Stomach (tissue), 9 donors: ENCODE results near the gene HLA-DMB. TPM values are rescaled to one million over a fixed set of nuclear protein-coding genes. Genes with fewer than 3 reads are reported as not detected.

Experiments
- DNase-seq, 2 donors: peaks; one replicate each; pipeline versions ENCODE4 v3.0.0 to v3.0.0-alpha.2; 2013 to 2019
- H3K27ac ChIP-seq, 5 donors: fragments of 200-600 bp in 4 of 5; sonication (generic) in 4 of 5; one replicate each; pipeline ENCODE4 v1.5.1; 2013 to 2019; ENCODE audit warnings: mild to moderate bottlenecking in 1 of 5, moderate library complexity in 1 of 5
- H3K27me3 ChIP-seq, 3 donors: fragments of 200-600 bp; sonication (generic); one replicate each; pipeline ENCODE4 v1.5.1; 2017 to 2019; ENCODE audit warnings: mixed run types in 1 of 3
- H3K36me3 ChIP-seq, 4 donors: fragments of 200-600 bp; sonication (generic); 1 replicate in 3 of 4; 2 replicates in 1 of 4; pipeline ENCODE4 v1.5.1; 2016 to 2019
- H3K4me1 ChIP-seq, 4 donors: fragments of 200-600 bp; sonication (generic); one replicate each; pipeline ENCODE4 v1.5.1; 2016 to 2019
- H3K4me3 ChIP-seq, 4 donors: fragments of 200-600 bp; sonication (generic) in 3 of 4; one replicate each; pipeline ENCODE4 v1.5.1; 2016 to 2019; ENCODE audit warnings: mild to moderate bottlenecking in 1 of 4
- H3K9me3 ChIP-seq, 4 donors: fragments of 200-600 bp; sonication (generic); one replicate each; pipeline ENCODE4 v1.5.1; 2016 to 2019
- EP300 ChIP-seq: sonication (generic); formaldehyde crosslinking; IDR thresholded peaks from one replicate; pipeline ENCODE4 v1.6.1; 2017; ENCODE audit warnings: antibody characterized with exemption
- POLR2A ChIP-seq, 4 donors: fragments of 450-650 bp; IDR thresholded peaks; one replicate each; pipeline ENCODE4 v1.6.1; 2016; ENCODE audit warnings: antibody characterized with exemption in 4 of 4, control low read depth in 2 of 4, mild to moderate bottlenecking in 1 of 4, moderate library complexity in 1 of 4
- POLR2AphosphoS5 ChIP-seq, 3 donors: sonication (generic); formaldehyde crosslinking; IDR thresholded peaks; one replicate each; pipeline ENCODE4 v1.6.1; 2016; ENCODE audit warnings: antibody characterized with exemption in 3 of 3
- WGBS, 5 donors: extraction: QIAGEN DNeasy Blood & Tissue Kit in 3 of 5; methylation state at CpG; one replicate each; pipeline versions ENCODE4 v1.1.5 to v1.1.7; 2013 to 2018; 5-methylcytosine and 5-hydroxymethylcytosine counted together
- intact Hi-C: fragments of 100-400 bp; cut with DNase I; formaldehyde crosslinking; loops from one replicate; pipeline ENCODE4 v1.15.1; 2023; ENCODE audit warnings: low total_unique reads
- polyA plus RNA-seq, 3 donors: library from polyadenylated mRNA; stranded (reverse); fragments of 200-250 nt; gene quantifications; one replicate each; pipeline ENCODE4 v1.2.3, GENCODE V29; 2013
- total RNA-seq, 5 donors: library from RNA; depleted of rRNA; stranded (reverse); fragments of >200 nt; gene quantifications; one replicate each; pipeline versions ENCODE4 v1.1.0 to v1.2.3, GENCODE V29; 2014 to 2016
- TF ChIP-seq, protein P1 (sequence below), 7 experiments: fragments of 450-650 bp in 4 of 7; fragments of 200-600 bp in 3 of 7; sonication (generic) in 3 of 7; IDR thresholded peaks; one replicate each; pipeline ENCODE4 v1.5.1; 2016 to 2019; ENCODE audit warnings: antibody characterized with exemption in 7 of 7, control low read depth in 2 of 7, mild to moderate bottlenecking in 1 of 7
- donor health status: healthy with polysubstance abuse.
- donor health status: Bipolar disorder and iron deficiency.
- donor health status: healthy.

Gene HLA-DMB
- total and polyA plus RNA-seq, 8 donors, result 7.6 to 27.1 (median 11.8) TPM; not detected in 1

DNA sequence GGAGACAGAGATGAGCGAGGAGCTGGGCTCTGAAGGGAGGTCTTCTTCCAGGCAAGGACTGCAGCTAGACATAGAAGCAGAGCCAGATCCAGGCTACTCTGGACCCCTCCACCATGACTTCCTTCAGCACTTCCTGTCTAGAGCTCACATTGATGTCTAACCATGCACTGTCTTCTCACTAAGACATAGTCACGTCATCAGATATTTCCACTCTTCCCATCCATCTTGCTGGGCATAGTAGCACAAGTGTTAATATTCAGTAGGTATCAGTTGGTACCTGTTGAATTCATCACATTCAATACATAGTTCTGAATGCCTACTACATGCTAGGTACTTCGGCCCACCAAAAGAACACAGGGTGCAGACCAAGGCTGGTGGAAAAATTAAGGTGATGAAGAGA lies 9.2 kb upstream of the HLA-DMB start:
- peaks cover 0 to 46% (median 16%) of the 10 kb centered on the region in 4 donors for H3K4me1 ChIP-seq
- H3K27ac ChIP-seq, result no peak overlapping the region
- H3K27me3 ChIP-seq, result no peaks in the 10 kb centered on the region
- peak overlapping the region in 1 of 4 donors; percentile 46 for H3K4me3 ChIP-seq
- H3K9me3 ChIP-seq, result peaks cover 0 to 5% (median 0%) of the 10 kb centered on the region in 4 donors
- intact Hi-C loops, result no loop called here
- no peak for DNase-seq
- 81 to 96% (median 93%) methylated on average over 3 of the region's 3 CpGs for WGBS, 5 donors
- TF ChIP-seq POLR2A (IDR thresholded peaks at IDR 0.05) (no peak), POLR2AphosphoS5 (IDR thresholded peaks at IDR 0.05) (no peak), EP300 (no peak)
- TF ChIP-seq, protein P1, sequence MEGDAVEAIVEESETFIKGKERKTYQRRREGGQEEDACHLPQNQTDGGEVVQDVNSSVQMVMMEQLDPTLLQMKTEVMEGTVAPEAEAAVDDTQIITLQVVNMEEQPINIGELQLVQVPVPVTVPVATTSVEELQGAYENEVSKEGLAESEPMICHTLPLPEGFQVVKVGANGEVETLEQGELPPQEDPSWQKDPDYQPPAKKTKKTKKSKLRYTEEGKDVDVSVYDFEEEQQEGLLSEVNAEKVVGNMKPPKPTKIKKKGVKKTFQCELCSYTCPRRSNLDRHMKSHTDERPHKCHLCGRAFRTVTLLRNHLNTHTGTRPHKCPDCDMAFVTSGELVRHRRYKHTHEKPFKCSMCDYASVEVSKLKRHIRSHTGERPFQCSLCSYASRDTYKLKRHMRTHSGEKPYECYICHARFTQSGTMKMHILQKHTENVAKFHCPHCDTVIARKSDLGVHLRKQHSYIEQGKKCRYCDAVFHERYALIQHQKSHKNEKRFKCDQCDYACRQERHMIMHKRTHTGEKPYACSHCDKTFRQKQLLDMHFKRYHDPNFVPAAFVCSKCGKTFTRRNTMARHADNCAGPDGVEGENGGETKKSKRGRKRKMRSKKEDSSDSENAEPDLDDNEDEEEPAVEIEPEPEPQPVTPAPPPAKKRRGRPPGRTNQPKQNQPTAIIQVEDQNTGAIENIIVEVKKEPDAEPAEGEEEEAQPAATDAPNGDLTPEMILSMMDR (IDR thresholded peaks at IDR 0.05), result no peak
- H3K36me3 ChIP-seq, result peaks cover 0 to 17% (median 5%) of the 10 kb centered on the region in 4 donors

DNA sequence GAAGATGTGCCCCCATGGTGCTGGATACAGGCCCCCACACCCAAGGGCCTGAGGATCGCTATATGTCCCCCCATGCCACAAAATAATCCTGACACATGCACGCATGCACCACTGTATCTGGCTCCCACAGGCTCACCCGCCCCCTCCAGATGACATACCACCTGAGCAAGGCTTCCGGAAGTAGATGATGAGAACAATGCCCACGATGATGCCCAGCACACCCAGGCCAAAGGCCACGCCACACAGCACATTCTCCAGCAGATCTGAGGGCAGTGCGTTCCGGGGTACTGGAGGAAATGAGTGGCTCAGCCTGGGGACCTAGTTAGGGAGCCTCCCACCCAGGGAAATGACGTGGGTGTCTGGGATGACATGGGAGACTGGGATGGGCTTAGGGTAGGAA lies 8.3 kb upstream of the HLA-DMB start:
- intact Hi-C loops, result no loop called here
- Histone ChIP-seq H3K27ac (no peak overlapping the region), H3K4me1 (peaks cover 0 to 50% (median 16%) of the 10 kb centered on the region in 4 donors), H3K36me3 (peaks cover 0 to 17% (median 5%) of the 10 kb centered on the region in 4 donors), H3K4me3 (no peak overlapping the region), H3K9me3 (peaks cover 0 to 5% (median 0%) of the 10 kb centered on the region in 4 donors), H3K27me3 (no peaks in the 10 kb centered on the region)
- WGBS, 5 donors, result 84 to 88% (median 88%) methylated on average over 9 of the region's 9 CpGs
- no peak for TF ChIP-seq EP300
- no peak for TF ChIP-seq POLR2AphosphoS5 (IDR thresholded peaks at IDR 0.05)
- TF ChIP-seq POLR2A (IDR thresholded peaks at IDR 0.05), result no peak
- TF ChIP-seq, protein P1 (IDR thresholded peaks at IDR 0.05), result no peak
- no peak for DNase-seq

DNA sequence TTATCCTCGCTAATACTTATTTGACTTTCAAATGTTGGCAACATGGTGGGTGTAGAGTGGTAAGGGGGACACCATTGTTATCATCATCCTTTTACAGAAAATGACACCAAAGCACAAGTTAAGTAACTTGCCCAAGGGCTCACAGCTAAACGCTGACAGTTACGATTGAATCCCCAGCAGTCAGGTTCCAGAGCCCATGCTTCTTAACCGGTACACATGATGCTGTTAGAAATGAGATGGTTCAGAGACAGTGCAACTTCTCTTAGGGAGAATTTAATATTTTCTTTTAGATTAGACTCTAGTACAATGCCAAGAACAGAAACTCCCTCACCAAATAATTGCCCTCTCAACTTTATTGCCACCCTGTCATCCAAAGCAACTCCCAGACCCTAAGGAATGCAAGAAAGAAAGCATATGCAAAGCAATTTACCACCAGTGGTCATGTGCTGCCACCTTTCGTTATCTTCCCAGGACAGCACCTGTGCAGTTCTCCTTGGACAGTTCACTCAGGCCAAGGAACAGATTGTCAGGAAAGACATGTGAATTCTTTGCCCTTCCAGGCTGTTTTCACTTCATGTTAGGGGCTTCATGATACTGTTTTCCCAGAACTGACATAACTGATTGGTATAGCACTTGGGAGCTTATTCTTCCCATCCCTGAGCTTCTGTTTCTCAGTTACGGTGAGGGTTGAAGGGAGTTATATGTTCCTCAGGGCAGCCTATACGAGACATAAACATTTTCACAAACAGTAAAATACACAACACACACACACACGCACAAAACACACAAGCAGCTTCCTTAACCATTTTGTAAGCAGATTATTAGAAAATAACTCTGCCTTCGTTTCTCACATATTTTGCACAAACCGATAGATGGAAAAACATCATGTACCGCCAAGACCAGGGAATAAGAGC lies 7.0 kb upstream of the HLA-DMB start:
- peak in 1 of 2 donors; percentile 82 for DNase-seq
- intact Hi-C loops, result no loop called here

DNA sequence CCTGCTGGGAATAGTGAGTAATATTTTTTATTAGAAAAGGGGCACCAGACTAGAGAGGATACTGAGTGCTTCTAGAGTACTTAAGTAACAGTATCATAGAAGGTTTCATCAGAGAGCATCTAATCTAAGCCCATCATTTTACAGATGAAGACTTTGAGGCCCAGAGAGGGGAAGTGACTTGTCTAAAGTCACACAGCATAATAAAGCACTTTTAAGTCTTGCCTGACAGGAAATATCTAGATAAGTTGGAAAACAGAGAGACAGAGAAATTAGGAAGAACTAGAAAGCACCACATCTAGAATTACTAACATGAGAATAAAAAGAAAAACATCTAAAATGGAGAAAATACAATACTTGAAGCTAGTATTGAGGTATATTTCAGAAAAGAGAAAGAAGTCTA lies 6.1 kb upstream of the HLA-DMB start:
- no peak for TF ChIP-seq POLR2A (IDR thresholded peaks at IDR 0.05)
- TF ChIP-seq, protein P1 (IDR thresholded peaks at IDR 0.05), result no peak
- TF ChIP-seq POLR2AphosphoS5 (IDR thresholded peaks at IDR 0.05), result no peak
- no peak for TF ChIP-seq EP300
- H3K36me3 ChIP-seq, result peaks cover 0 to 17% (median 5%) of the 10 kb centered on the region in 4 donors
- H3K4me1 ChIP-seq, result peaks cover 0 to 31% (median 12%) of the 10 kb centered on the region in 4 donors
- no peak overlapping the region for H3K4me3 ChIP-seq
- intact Hi-C loops, result no loop called here
- H3K27me3 ChIP-seq, result no peaks in the 10 kb centered on the region
- no peak for DNase-seq
- H3K9me3 ChIP-seq, result peaks cover 0 to 5% (median 0%) of the 10 kb centered on the region in 4 donors
- H3K27ac ChIP-seq, result no peak overlapping the region

More for the DNA sequence above, 7.0 kb upstream of the HLA-DMB start:
- H3K4me1 ChIP-seq, result peaks cover 0 to 40% (median 18%) of the 10 kb centered on the region in 4 donors
- H3K27ac ChIP-seq, result no peak overlapping the region
- no peaks in the 10 kb centered on the region for H3K27me3 ChIP-seq
- H3K9me3 ChIP-seq, result peaks cover 0 to 5% (median 0%) of the 10 kb centered on the region in 4 donors
- TF ChIP-seq POLR2AphosphoS5 (IDR thresholded peaks at IDR 0.05) (peak in 1 of 3 donors; percentile 24), POLR2A (IDR thresholded peaks at IDR 0.05) (no peak), EP300 (no peak)
- TF ChIP-seq, protein P1 (IDR thresholded peaks at IDR 0.05), result peak in 3 of 7 experiments; percentile 31 to 60 (median 34)
- no peak overlapping the region for H3K4me3 ChIP-seq
- WGBS, 5 donors, result 67 to 73% (median 71%) methylated on average over 11 of the region's 11 CpGs
- H3K36me3 ChIP-seq, result peaks cover 0 to 17% (median 5%) of the 10 kb centered on the region in 4 donors
